Embryonic facial prominence (tissue), 1 donor: ENCODE results near the gene SPACA7.

ENCODE experiments used
- DNase-seq: peaks from one replicate; pipeline ENCODE4 v3.0.0-alpha.2; 2016; ENCODE audit errors: extremely low spot score

The SPACA7 gene

DNA sequence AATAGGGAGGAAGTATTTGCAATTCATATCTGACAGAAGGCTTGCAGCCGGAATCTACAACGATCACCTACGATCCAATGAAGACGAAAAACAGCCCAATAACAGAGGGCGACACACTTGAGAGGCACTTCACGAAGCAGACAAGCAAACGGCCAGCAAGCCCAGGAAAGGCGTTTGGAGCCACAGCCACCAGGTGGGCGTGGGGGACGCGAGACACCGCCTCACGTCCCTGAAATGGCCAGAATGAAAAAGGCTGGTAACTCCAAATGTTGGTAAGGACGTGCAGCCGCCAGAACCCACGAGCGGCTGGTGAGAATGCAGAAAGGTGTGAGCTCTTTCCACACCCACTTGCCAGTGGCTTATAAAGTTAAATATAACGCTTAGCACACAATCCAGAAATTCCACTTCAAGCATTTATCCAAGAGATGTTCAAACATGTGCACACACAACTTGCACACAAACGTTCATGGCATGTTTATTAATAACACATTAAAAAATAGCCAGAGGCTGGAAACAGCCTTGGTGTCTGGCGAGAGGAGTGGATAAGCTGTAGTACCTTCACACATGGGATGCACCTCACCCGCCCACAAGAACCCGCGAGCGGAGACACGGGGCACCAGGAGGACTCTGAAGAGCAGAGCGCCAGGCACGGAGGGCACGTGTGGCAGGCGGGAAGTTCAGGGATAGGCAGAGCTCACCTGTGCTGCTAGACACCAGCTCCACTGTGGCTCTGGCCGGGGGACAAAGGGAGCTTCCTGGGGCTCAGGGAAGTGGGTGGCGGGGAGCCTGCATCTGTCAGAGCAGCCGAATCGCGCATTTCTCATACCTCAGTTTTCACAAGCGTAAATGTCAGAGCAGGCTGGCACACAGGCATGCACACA lies 89.3 kb downstream of the SPACA7 start:
- no peak for DNase-seq

DNA sequence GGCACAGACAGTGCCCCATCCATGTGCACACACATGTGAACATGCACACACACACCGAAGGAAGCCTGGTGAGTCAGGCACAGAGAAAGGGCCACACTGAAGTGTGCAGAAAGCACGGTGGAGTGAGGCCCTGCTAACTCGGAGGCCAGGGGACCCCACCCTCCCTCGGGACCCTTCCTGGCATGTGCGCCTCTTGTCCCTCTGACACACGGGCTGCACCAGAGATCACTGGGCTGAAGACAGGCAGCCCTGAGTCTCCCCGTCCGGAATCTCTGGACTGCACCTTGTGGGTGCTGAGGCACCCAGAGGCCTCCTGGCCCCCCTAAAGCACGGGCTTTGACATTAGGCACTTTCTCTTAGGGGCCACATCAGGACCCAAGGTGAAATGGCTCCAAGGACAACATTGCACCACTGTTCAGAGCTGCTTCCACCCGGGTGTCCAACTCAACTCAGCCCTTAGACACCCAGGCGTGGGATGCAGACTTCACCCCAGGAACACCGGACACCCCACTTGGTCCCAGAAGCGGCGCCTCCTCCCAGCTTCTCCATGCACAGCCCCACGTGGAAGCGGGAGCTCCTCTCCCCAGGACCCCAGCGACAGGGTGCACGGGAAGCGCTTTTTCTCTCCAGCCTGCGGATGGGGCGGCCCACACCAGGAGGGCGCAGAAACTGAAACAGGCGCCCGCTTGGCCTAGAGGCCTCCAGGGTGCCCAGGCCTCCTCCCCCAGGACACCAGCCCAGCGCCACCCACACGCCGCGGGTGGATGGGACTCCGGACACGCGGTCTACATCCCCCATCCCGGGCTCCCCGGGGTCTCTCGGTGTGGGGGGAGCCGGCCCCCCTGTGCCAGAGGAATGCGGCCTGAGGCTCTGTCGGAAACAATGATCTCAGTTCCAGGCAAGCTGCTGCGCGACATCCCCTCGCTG lies 90.2 kb downstream of the SPACA7 start:
- DNase-seq = no peak

DNA sequence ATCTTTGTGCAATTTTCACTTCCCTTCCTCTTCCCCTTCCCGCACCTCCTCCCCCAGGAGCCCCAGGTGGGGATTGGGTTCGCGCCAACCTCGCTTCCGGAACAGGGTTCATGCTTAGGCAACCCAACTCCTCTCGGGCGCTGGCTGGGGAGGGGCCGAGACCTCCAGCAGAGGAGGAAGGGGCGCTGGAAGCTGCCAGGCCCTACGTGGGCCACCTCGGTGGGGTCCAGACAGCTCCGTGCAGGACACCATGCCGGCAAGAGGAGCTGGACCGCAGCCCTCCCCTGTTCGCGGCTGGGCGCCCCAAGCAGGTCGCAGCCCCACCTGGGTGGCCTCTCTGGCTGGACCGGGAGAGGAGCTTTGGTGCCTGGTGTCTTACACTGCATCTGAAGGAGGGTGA lies 91.1 kb downstream of the SPACA7 start:
- DNase-seq = no peak

DNA sequence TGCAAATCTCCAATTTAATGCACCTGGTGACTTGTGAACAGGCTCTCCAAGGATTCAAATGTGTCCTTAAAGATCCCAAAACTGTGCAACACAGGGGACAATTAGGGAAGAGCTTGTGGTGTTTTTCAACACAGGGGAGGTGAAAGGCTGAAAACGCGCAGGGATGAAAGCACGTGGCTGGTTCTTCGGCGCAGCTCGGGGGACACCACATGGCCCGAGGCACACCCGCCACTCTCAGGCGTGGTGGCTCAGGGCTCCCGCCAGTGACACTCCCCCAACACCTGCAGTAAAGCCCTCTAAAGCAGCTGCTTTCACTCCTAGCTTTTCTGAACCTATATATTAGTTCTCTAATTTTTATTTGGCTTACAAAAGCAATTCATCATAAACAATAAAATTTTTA lies 91.9 kb downstream of the SPACA7 start:
- no peak for DNase-seq

DNA sequence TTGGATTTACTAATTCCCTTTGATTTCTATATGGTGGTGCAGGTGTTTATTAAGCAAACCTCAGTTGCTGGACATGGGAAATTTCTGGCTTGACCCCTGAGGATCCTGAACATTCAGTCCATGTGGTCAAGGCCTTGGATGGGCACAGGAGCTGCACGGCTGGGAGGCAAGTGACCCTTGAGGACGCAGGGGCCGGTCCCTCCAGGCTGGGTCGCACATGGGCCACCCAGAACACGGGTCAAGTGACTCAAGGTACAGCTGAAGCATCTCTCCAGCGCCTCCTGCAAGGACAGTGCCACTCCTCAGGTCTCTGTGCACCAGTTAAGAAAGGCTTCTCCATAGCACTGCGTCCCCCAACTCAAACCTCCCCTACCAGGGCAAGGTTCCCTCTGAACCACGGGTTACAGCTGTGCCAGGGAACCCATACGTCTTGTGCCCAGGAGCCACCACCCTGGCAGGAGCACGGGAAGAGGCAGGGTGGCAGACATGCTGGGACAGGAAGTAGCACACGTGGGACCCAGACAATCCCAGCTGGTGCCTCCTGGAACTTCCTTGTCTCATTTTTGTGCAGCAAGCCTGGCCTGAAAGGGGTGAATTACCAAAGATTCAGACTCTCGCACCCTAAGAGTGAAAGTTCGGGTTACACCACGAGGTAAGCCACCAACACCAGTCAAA lies 93.1 kb downstream of the SPACA7 start:
- DNase-seq = no peak

DNA sequence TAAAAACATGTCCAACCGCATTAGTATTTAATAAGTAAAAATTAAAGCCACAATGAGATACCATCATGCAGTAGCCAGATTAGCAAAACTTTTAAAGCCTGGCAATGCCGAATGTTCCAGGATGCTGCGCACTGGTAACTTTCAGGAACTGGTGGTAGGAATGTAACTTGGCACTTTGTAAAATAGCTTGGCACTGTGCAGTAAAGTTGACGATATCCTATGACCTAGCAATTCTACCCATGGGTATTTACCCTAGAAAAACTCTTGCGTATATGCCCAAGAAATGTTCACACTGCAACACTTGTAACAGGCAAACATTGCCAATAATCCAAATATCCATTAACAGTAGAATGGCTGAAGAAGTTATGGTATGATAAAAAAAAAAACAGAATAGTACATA lies 97.7 kb downstream of the SPACA7 start:
- no peak for DNase-seq

DNA sequence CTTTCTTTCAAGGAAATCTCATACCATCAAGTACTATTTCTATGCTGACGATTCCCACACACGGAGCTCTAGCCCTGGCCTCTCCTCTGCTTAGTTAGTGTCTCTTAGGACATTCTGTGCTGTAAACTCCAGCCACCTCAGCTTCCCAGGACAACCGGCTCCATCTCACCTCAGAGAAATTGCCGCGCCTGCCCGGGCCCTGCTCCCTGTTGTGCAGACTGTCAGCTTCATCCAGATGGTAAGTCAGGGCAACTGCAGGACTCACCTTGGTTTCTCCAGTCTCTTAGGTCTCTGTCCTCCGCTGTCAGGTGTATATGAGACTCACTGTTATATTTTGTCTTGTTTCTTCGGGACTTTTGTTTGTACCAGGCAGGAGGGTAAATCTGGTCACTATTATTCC lies 98.7 kb downstream of the SPACA7 start:
- no peak for DNase-seq

DNA sequence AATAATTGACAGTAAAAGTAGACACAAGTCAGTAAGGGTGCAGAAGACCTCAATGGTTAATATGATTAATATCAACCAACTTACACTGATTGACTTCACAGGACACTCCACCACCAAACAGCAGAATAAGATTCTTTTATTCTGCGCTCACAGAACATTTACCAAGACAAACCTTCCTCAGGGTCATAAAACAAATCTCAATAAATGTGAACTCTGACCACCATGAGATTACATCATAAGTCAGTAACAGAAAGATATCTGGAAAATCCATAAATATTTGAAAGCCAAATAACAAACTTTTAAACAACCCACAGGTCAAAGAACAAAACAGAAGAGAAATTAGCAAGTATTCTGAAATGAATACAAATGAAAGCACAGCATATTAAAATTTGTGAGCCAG lies 99.7 kb downstream of the SPACA7 start:
- no peak for DNase-seq

DNA sequence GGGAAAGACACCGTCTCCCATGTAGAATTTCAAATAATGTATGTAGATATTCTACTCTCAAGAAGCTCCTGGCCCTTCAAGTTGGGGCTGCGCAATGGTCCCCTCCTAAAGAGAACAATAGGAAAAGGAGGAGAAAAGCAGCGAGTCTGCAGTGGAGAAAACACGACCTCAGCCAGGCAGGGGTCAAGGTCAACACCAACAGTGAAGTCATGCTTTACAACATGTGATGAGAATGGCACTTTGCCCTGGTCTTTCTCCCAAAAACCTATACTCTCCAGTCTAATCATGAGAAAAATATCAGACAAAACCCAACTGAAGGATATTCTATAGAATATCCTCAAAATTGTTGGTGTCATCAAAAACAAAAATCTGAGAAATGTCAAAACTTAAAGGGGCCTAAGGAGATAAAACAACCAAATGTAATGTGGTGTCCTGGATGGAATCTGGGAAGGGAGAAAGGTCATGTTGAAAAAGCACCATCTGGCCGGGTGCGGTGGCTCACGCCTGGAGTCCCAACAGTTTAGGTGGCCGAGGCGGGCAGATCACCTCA lies 101.0 kb downstream of the SPACA7 start:
- DNase-seq = no peak

DNA sequence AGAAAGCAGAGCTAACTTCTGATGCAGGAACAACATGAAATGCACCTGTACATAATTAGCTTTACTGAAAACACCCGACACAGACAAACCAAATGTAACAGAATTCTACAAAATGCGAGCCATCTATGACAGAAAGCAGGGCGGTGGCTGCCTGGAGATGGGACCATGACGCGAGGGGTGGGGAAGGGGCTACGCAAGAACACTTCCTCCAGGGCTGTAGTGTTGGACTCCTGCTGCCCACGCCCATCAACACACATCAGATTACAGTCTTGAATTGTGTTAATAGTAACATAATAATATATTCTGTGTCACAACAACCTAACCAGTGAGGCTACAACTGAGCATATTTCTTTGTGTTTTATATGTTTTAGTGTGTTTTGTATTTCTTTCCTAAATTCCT lies 103.2 kb downstream of the SPACA7 start:
- DNase-seq = no peak

DNA sequence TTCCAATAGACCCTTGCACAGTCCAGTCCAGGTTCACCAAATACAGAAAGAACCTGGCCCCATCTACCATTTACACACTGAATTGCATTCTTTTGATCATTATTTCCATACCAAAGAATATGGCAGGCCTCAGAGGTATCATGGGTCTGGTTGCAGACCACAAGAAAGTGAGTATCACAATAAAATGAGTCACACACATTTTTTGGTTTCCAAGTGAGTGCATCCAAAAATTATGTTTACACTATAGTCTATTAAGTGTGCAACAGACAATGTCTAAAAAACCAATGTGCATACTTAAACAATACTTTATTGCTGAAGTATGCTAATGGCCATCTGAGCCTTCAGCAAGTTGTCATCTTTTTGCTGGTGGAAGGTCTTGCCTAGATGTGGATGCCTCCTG lies 105.3 kb downstream of the SPACA7 start:
- DNase-seq = no peak

DNA sequence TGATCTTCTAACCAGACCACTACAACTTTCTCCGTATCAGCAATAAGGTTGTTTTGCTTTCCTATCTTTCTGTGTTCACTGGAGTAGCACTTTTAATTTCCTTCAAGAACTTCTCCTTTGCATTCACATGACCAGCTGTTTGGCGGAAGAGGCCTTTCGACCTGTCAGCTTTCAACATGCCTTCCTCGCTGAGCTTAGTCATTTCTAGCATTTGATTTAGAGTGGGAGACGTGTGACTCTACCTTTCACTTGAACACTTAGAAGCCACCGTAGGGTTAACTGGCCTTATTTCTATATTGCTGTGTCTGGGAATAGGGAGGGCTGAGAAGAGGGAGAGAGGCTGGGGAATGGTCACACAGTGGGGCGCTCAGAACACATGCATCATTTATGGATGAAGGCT lies 107.1 kb downstream of the SPACA7 start:
- DNase-seq = no peak
